Nephron progenitor cell (in vitro differentiated cells): ENCODE results near the gene CACNA1C.

ENCODE experiments used
- DNase-seq: peaks from one replicate; pipeline ENCODE4 v3.0.0; 2021
- H3K27ac Mint-ChIP-seq: 2 replicates; pipeline ENCODE4 v1.8.0; 2021; ENCODE audit warnings: mild to moderate bottlenecking, moderate library complexity, mixed read lengths
- H3K27me3 Mint-ChIP-seq: 2 replicates; pipeline ENCODE4 v1.8.0; 2021; ENCODE audit warnings: mild to moderate bottlenecking, low read depth, mixed read lengths; ENCODE audit not compliant: poor library complexity
- H3K36me3 Mint-ChIP-seq: 2 replicates; pipeline ENCODE4 v1.8.0; 2021; ENCODE audit warnings: low read depth, mixed read lengths
- H3K4me1 Mint-ChIP-seq: 2 replicates; pipeline ENCODE4 v1.8.0; 2021; ENCODE audit warnings: mixed read lengths
- H3K4me3 Mint-ChIP-seq: 2 replicates; pipeline ENCODE4 v1.8.0; 2021; ENCODE audit warnings: mild to moderate bottlenecking, moderate library complexity, mixed read lengths
- H3K9me3 Mint-ChIP-seq: 2 replicates; pipeline ENCODE4 v1.8.0; 2021; ENCODE audit warnings: mild to moderate bottlenecking, moderate library complexity, mixed read lengths
- CTCF ChIP-seq: fragments of 200-600 bp; sonication (generic); IDR thresholded peaks from 2 replicates; pipeline ENCODE4 v1.5.0; 2021; ENCODE audit warnings: antibody characterized with exemption

CACNA1C gene

GRCh38 chr12:2352203-2352602, 299.4 kb downstream of the CACNA1C start:
- peaks cover 53% of the 10 kb centered on the region for H3K4me1 Mint-ChIP-seq
- H3K27me3 Mint-ChIP-seq: peaks cover 29% of the 10 kb centered on the region
- no peak for TF ChIP-seq CTCF
- no peaks in the 10 kb centered on the region for H3K36me3 Mint-ChIP-seq
- DNase-seq: no peak
- peak overlapping the region; percentile 65 for H3K27ac Mint-ChIP-seq
- no peak overlapping the region for H3K4me3 Mint-ChIP-seq
- H3K9me3 Mint-ChIP-seq: no peaks in the 10 kb centered on the region

GRCh38 chr12:2353281-2353680, 300.5 kb downstream of the CACNA1C start:
- no peak for TF ChIP-seq CTCF
- H3K4me1 Mint-ChIP-seq: peaks cover 61% of the 10 kb centered on the region
- DNase-seq: no peak
- H3K27me3 Mint-ChIP-seq: peaks cover 29% of the 10 kb centered on the region
- no peaks in the 10 kb centered on the region for H3K36me3 Mint-ChIP-seq
- H3K27ac Mint-ChIP-seq: no peak overlapping the region
- no peaks in the 10 kb centered on the region for H3K9me3 Mint-ChIP-seq
- H3K4me3 Mint-ChIP-seq: no peak overlapping the region

GRCh38 chr12:2353691-2354090, 300.9 kb downstream of the CACNA1C start:
- H3K4me3 Mint-ChIP-seq: no peak overlapping the region
- H3K9me3 Mint-ChIP-seq: no peaks in the 10 kb centered on the region
- DNase-seq: no peak
- peaks cover 28% of the 10 kb centered on the region for H3K27me3 Mint-ChIP-seq
- no peaks in the 10 kb centered on the region for H3K36me3 Mint-ChIP-seq
- peaks cover 65% of the 10 kb centered on the region for H3K4me1 Mint-ChIP-seq
- TF ChIP-seq CTCF: no peak
- H3K27ac Mint-ChIP-seq: no peak overlapping the region

- H3K4me3 Mint-ChIP-seq: peak overlapping the region; percentile 32
- no peaks in the 10 kb centered on the region for H3K9me3 Mint-ChIP-seq
- no peak overlapping the region for H3K27ac Mint-ChIP-seq
- H3K27me3 Mint-ChIP-seq: peaks cover 21% of the 10 kb centered on the region
- no peak for TF ChIP-seq CTCF
- H3K36me3 Mint-ChIP-seq: no peaks in the 10 kb centered on the region
- H3K4me1 Mint-ChIP-seq: peaks cover 72% of the 10 kb centered on the region
- DNase-seq: no peak
Measured at GRCh38 chr12:2354151-2354991, 301.6 kb downstream of the CACNA1C start.

GRCh38 chr12:2355198-2355597, 302.4 kb downstream of the CACNA1C start:
- DNase-seq: no peak
- no peaks in the 10 kb centered on the region for H3K36me3 Mint-ChIP-seq
- H3K4me1 Mint-ChIP-seq: peaks cover 80% of the 10 kb centered on the region
- no peaks in the 10 kb centered on the region for H3K9me3 Mint-ChIP-seq
- H3K27me3 Mint-ChIP-seq: peaks cover 18% of the 10 kb centered on the region
- no peak for TF ChIP-seq CTCF
- no peak overlapping the region for H3K27ac Mint-ChIP-seq
- H3K4me3 Mint-ChIP-seq: no peak overlapping the region

GRCh38 chr12:2355604-2356003, 302.8 kb downstream of the CACNA1C start:
- no peak for TF ChIP-seq CTCF
- Mint-ChIP-seq H3K27ac (no peak overlapping the region), H3K9me3 (no peaks in the 10 kb centered on the region), H3K4me3 (no peak overlapping the region), H3K27me3 (peaks cover 18% of the 10 kb centered on the region), H3K4me1 (peaks cover 84% of the 10 kb centered on the region), H3K36me3 (no peaks in the 10 kb centered on the region)
- DNase-seq: no peak
